HCT116 (cell line): ENCODE data around the gene DOCK9.

Source experiments
- EZH2 ChIP-seq: fragments of 200-600 bp; sonication (generic); IDR thresholded peaks from 2 replicates; pipeline ENCODE4 v1.6.1; 2017; ENCODE audit warnings: antibody characterized with exemption, mixed run types
- EZH2phosphoT487 ChIP-seq: fragments of 200-600 bp; IDR thresholded peaks from 2 replicates; pipeline ENCODE4 v1.6.1; 2018; ENCODE audit warnings: antibody characterized with exemption, borderline replicate concordance
- FOSL1 ChIP-seq: IDR thresholded peaks from 2 replicates; pipeline ENCODE4 v1.6.1; 2012; ENCODE audit warnings: low read depth
- POLR2A ChIP-seq: IDR thresholded peaks from 2 replicates; pipeline ENCODE4 v1.7.0; 2011; ENCODE audit warnings: borderline replicate concordance; ENCODE audit not compliant: insufficient read depth, insufficient read length; ENCODE audit errors: extremely low read depth
- RAD21 ChIP-seq: IDR thresholded peaks from 2 replicates; pipeline ENCODE4 v1.6.1; 2012; ENCODE audit warnings: low read depth, mild to moderate bottlenecking
- YY1 ChIP-seq: IDR thresholded peaks from 2 replicates; pipeline ENCODE4 v1.6.1; 2011; ENCODE audit warnings: low read length, low read depth, moderate library complexity, mild to moderate bottlenecking; ENCODE audit not compliant: insufficient replicate concordance; ENCODE audit errors: extremely low read depth
- TF ChIP-seq, protein P1 (sequence below), 3 experiments: fragments of 200-600 bp in 1 of 3; sonication (generic) in 1 of 3; IDR thresholded peaks in 2 of 3; conservative IDR thresholded peaks in 1 of 3; 2 replicates each; pipeline ENCODE4 v1.5.1; 2012 to 2017; ENCODE audit warnings: low read depth in 2 of 3, low read length in 2 of 3, antibody characterized with exemption in 1 of 3, borderline replicate concordance in 1 of 3, control low read depth in 1 of 3, mild to moderate bottlenecking in 1 of 3, mixed read lengths in 1 of 3, mixed run types in 1 of 3, moderate library complexity in 1 of 3; ENCODE audit not compliant: insufficient read depth in 1 of 3
- TF ChIP-seq, protein P2 (sequence below): IDR thresholded peaks from 2 replicates; pipeline ENCODE4 v1.6.1; 2012; ENCODE audit warnings: low read depth
- TF ChIP-seq, protein P3 (sequence below): IDR thresholded peaks from 2 replicates; pipeline ENCODE4 v1.6.1; 2011; ENCODE audit warnings: mild to moderate bottlenecking, low read length, moderate library complexity; ENCODE audit not compliant: insufficient replicate concordance; ENCODE audit errors: extremely low read depth
- TF ChIP-seq, protein P4 (sequence below): IDR thresholded peaks from 2 replicates; pipeline ENCODE4 v1.6.1; 2012

DNA sequence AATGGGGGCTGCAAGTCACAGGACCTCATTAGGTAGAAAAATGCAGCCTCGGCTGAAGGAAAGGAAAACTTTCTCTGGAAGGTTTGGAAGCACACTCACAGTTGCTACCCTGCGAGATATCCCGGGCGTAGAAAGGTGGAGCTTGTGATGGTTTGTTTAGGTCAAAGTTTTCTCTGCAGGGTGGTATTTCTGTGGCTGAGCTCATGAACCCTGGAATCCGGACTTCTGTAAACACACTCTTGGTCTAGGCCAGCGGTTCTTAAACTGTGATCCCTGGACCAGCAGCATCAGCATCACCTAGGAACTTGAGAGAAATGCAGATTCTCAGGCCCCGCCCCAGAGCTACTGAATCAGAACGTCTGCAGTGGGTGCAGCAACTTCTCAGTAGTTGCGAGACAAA is 222.1 kb downstream of the DOCK9 start:
- TF ChIP-seq, protein P1, sequence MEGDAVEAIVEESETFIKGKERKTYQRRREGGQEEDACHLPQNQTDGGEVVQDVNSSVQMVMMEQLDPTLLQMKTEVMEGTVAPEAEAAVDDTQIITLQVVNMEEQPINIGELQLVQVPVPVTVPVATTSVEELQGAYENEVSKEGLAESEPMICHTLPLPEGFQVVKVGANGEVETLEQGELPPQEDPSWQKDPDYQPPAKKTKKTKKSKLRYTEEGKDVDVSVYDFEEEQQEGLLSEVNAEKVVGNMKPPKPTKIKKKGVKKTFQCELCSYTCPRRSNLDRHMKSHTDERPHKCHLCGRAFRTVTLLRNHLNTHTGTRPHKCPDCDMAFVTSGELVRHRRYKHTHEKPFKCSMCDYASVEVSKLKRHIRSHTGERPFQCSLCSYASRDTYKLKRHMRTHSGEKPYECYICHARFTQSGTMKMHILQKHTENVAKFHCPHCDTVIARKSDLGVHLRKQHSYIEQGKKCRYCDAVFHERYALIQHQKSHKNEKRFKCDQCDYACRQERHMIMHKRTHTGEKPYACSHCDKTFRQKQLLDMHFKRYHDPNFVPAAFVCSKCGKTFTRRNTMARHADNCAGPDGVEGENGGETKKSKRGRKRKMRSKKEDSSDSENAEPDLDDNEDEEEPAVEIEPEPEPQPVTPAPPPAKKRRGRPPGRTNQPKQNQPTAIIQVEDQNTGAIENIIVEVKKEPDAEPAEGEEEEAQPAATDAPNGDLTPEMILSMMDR (IDR thresholded peaks at IDR 0.05 in 2 of 3, conservative IDR thresholded peaks at IDR 0.05 in 1 of 3; ENCODE audit: borderline replicate concordance in 1 of 3, insufficient read depth in 1 of 3, low read depth in 2 of 3, low read length in 2 of 3): no peak
- TF ChIP-seq, protein P2, sequence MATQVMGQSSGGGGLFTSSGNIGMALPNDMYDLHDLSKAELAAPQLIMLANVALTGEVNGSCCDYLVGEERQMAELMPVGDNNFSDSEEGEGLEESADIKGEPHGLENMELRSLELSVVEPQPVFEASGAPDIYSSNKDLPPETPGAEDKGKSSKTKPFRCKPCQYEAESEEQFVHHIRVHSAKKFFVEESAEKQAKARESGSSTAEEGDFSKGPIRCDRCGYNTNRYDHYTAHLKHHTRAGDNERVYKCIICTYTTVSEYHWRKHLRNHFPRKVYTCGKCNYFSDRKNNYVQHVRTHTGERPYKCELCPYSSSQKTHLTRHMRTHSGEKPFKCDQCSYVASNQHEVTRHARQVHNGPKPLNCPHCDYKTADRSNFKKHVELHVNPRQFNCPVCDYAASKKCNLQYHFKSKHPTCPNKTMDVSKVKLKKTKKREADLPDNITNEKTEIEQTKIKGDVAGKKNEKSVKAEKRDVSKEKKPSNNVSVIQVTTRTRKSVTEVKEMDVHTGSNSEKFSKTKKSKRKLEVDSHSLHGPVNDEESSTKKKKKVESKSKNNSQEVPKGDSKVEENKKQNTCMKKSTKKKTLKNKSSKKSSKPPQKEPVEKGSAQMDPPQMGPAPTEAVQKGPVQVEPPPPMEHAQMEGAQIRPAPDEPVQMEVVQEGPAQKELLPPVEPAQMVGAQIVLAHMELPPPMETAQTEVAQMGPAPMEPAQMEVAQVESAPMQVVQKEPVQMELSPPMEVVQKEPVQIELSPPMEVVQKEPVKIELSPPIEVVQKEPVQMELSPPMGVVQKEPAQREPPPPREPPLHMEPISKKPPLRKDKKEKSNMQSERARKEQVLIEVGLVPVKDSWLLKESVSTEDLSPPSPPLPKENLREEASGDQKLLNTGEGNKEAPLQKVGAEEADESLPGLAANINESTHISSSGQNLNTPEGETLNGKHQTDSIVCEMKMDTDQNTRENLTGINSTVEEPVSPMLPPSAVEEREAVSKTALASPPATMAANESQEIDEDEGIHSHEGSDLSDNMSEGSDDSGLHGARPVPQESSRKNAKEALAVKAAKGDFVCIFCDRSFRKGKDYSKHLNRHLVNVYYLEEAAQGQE: no peak
- TF ChIP-seq RAD21 (no peak), POLR2A (no peak), FOSL1 (no peak), EZH2 (no peak), EZH2phosphoT487 (no peak), YY1 (no peak)
- TF ChIP-seq, protein P3, sequence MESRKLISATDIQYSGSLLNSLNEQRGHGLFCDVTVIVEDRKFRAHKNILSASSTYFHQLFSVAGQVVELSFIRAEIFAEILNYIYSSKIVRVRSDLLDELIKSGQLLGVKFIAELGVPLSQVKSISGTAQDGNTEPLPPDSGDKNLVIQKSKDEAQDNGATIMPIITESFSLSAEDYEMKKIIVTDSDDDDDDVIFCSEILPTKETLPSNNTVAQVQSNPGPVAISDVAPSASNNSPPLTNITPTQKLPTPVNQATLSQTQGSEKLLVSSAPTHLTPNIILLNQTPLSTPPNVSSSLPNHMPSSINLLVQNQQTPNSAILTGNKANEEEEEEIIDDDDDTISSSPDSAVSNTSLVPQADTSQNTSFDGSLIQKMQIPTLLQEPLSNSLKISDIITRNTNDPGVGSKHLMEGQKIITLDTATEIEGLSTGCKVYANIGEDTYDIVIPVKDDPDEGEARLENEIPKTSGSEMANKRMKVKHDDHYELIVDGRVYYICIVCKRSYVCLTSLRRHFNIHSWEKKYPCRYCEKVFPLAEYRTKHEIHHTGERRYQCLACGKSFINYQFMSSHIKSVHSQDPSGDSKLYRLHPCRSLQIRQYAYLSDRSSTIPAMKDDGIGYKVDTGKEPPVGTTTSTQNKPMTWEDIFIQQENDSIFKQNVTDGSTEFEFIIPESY: no peak
- TF ChIP-seq, protein P4, sequence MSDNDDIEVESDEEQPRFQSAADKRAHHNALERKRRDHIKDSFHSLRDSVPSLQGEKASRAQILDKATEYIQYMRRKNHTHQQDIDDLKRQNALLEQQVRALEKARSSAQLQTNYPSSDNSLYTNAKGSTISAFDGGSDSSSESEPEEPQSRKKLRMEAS: no peak
